ENCODE data around the gene INTS15. TPM values are rescaled to one million over a fixed set of nuclear protein-coding genes. Genes with fewer than 3 reads are reported as not detected.

The INTS15 gene
- polyA plus RNA-seq, 1 donor from 2014 or later, result 36.2 TPM

DNA sequence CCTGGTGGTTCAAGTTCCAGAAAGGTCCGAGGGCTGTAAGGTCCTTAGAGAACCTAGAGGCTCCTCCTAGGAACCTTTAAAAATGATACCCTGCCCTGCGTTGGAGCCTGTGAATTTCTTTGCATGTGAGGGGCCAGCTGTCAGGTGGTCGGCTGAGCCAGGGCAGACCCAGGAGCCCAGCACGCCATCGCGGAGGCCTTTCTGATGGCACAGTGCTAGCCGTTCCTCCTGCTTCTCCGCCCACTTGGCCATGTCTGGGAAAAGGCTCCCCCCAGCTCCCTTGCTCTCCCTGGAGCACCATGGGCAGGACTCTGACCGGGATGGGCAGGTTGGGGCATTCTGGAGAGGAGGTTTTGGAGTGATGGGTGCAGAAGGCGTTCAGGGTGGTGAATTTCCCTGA lies 54.9 kb downstream of the INTS15 start:
- Histone ChIP-seq H4K20me1 (ENCODE audit: insufficient read depth) (no peaks in the 10 kb centered on the region), H3K36me3 (ENCODE audit: insufficient read depth, low read length) (peaks cover 2% of the 10 kb centered on the region), H3K27me3 (ENCODE audit: insufficient read depth, low read depth, low read length) (no peaks in the 10 kb centered on the region)

DNA sequence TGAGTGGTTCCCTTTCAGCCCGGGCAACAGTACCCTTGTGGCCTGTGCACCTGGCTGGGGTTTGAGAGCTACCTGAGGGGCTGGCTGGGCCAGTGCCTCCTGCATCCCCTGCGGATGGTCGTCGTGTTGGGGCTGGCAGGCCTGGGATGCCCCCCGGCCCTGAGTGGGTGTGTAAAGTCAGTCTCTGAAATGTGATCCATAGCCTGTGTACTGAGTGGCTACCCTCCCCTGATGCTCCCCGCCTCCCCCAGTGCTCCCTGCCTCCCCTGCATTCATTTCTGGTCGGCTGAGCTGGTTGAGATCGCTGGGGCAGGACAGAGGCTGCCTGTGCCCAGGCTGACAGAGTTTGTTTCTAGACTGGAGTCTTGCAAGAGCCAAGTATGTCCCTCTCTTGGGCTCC lies 56.6 kb downstream of the INTS15 start:
- peaks cover 6% of the 10 kb centered on the region for H3K9me3 ChIP-seq (ENCODE audit: low read length)
- H3K4me2 ChIP-seq (ENCODE audit: low read length), result no peak overlapping the region
- TF ChIP-seq REST (IDR thresholded peaks at IDR 0.05; ENCODE audit: borderline replicate concordance) (no peak), MXI1 (conservative IDR thresholded peaks at IDR 0.05; ENCODE audit: poor library complexity, severe bottlenecking) (no peak), TAF1 (IDR thresholded peaks at IDR 0.05; ENCODE audit: low read depth) (no peak), POLR2AphosphoS5 (IDR thresholded peaks at IDR 0.05) (no peak), EZH2 (IDR thresholded peaks at IDR 0.05; ENCODE audit: borderline replicate concordance, insufficient read depth, low read length, poor library complexity, severe bottlenecking) (no peak)
- no peaks in the 10 kb centered on the region for H3F3A ChIP-seq (ENCODE audit: insufficient read depth, low read length, poor library complexity, severe bottlenecking)
- peaks cover 15% of the 10 kb centered on the region for H3K36me3 ChIP-seq (ENCODE audit: insufficient read depth, low read length)
- H3K4me3 ChIP-seq (ENCODE audit: low read length), result no peak overlapping the region
- H3K9me2 ChIP-seq (ENCODE audit: insufficient read depth, low read length), result no peaks in the 10 kb centered on the region
- no peak overlapping the region for H3K27ac ChIP-seq (ENCODE audit: low read length)
- H2AFZ ChIP-seq (ENCODE audit: low read depth, low read length), result no peak overlapping the region
- no peaks in the 10 kb centered on the region for H3K27me3 ChIP-seq (ENCODE audit: insufficient read depth, low read depth, low read length)
- no peak overlapping the region for H3K9ac ChIP-seq (ENCODE audit: low read length)
- no peaks in the 10 kb centered on the region for H4K20me1 ChIP-seq (ENCODE audit: insufficient read depth)
- no peaks in the 10 kb centered on the region for H3K79me2 ChIP-seq (replicated peaks; ENCODE audit: insufficient read depth, low read length)

More for the DNA sequence above, 54.9 kb downstream of the INTS15 start:
- Histone ChIP-seq H3K27ac (ENCODE audit: low read length) (no peak overlapping the region), H3K4me3 (ENCODE audit: low read length) (no peak overlapping the region), H2AFZ (ENCODE audit: low read depth, low read length) (no peak overlapping the region), H3K4me2 (ENCODE audit: low read length) (no peak overlapping the region), H3K79me2 (replicated peaks; ENCODE audit: insufficient read depth, low read length) (peaks cover 9% of the 10 kb centered on the region), H3K9me3 (ENCODE audit: low read length) (no peaks in the 10 kb centered on the region), H3K9me2 (ENCODE audit: insufficient read depth, low read length) (no peaks in the 10 kb centered on the region), H3K9ac (ENCODE audit: low read length) (no peak overlapping the region), H3F3A (ENCODE audit: insufficient read depth, low read length, poor library complexity, severe bottlenecking) (no peaks in the 10 kb centered on the region)
- TF ChIP-seq CTCF (IDR thresholded peaks at IDR 0.05; ENCODE audit: poor library complexity, severe bottlenecking) (no peak), MXI1 (conservative IDR thresholded peaks at IDR 0.05; ENCODE audit: poor library complexity, severe bottlenecking) (no peak), RAD21 (conservative IDR thresholded peaks at IDR 0.05) (no peak)

DNA sequence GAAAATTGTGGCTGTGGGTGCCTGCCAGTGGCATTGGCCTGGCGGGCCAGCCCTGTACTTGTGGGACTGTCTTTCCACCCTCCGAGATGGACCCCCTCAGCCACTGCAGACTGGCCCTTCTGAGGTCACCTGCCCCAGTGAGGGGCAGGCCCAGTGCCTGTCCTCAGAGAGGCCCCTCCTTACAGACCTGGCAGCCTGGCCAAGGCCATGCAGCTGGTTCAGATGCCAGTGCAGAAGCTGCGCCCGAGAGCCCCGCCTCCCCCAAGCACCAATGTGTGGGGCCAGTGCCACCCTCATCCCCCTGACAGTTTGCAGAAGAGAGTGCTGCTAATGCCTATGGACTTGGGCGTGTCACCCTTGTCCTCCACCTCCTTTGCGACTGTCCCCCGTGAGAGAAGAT lies 57.3 kb downstream of the INTS15 start:
- no peaks in the 10 kb centered on the region for H3K79me2 ChIP-seq (replicated peaks; ENCODE audit: insufficient read depth, low read length)
- H3K27me3 ChIP-seq (ENCODE audit: insufficient read depth, low read depth, low read length), result no peaks in the 10 kb centered on the region
- H3K9me3 ChIP-seq (ENCODE audit: low read length), result peaks cover 6% of the 10 kb centered on the region
- no peak for TF ChIP-seq RAD21 (conservative IDR thresholded peaks at IDR 0.05)
- TF ChIP-seq REST (IDR thresholded peaks at IDR 0.05; ENCODE audit: borderline replicate concordance), result no peak
- no peak for TF ChIP-seq POLR2AphosphoS5 (IDR thresholded peaks at IDR 0.05)
- no peak for TF ChIP-seq EP300 (conservative IDR thresholded peaks at IDR 0.05; ENCODE audit: poor library complexity, severe bottlenecking)
- TF ChIP-seq EZH2 (IDR thresholded peaks at IDR 0.05; ENCODE audit: borderline replicate concordance, insufficient read depth, low read length, poor library complexity, severe bottlenecking), result no peak
- TF ChIP-seq CTCF (IDR thresholded peaks at IDR 0.05; ENCODE audit: poor library complexity, severe bottlenecking), result no peak
- H3K36me3 ChIP-seq (ENCODE audit: insufficient read depth, low read length), result peaks cover 15% of the 10 kb centered on the region
- H3K4me3 ChIP-seq (ENCODE audit: low read length), result no peak overlapping the region
- no peak overlapping the region for H2AFZ ChIP-seq (ENCODE audit: low read depth, low read length)
- H3K9ac ChIP-seq (ENCODE audit: low read length), result no peak overlapping the region
- no peak overlapping the region for H3K27ac ChIP-seq (ENCODE audit: low read length)
- H4K20me1 ChIP-seq (ENCODE audit: insufficient read depth), result no peaks in the 10 kb centered on the region
- H3K4me2 ChIP-seq (ENCODE audit: low read length), result no peak overlapping the region
- no peaks in the 10 kb centered on the region for H3K9me2 ChIP-seq (ENCODE audit: insufficient read depth, low read length)
- no peaks in the 10 kb centered on the region for H3F3A ChIP-seq (ENCODE audit: insufficient read depth, low read length, poor library complexity, severe bottlenecking)
